Urinary bladder (tissue), 4 donors: ENCODE results near the gene STOX2. TPM values are rescaled to one million over a fixed set of nuclear protein-coding genes. Genes with fewer than 3 reads are reported as not detected.

Source experiments
- DNase-seq: peaks from one replicate; pipeline ENCODE4 v3.0.0-alpha.2; 2015; ENCODE audit errors: extremely low spot score
- H3K27ac ChIP-seq: one replicate; pipeline ENCODE4 v1.5.1; 2013; ENCODE audit warnings: low read depth, mild to moderate bottlenecking, moderate library complexity
- H3K36me3 ChIP-seq: one replicate; pipeline ENCODE4 v1.6.1; 2013; ENCODE audit warnings: mild to moderate bottlenecking, moderate library complexity; ENCODE audit not compliant: insufficient read depth
- H3K4me1 ChIP-seq: one replicate; pipeline ENCODE4 v1.6.1; 2013; ENCODE audit warnings: mild to moderate bottlenecking, moderate library complexity; ENCODE audit not compliant: insufficient read depth
- H3K4me3 ChIP-seq: one replicate; pipeline ENCODE4 v1.5.1; 2013; ENCODE audit warnings: low read depth, low read length
- WGBS: extraction: QIAGEN DNeasy Blood & Tissue Kit; methylation state at CpG from one replicate; pipeline ENCODE4 v1.1.7; 2013; 5-methylcytosine and 5-hydroxymethylcytosine counted together
- polyA plus RNA-seq: library from polyadenylated mRNA; stranded (reverse); fragments of 200-250 nt; gene quantifications from one replicate; pipeline ENCODE4 v1.2.3, GENCODE V29; 2013
- total RNA-seq: library from RNA; depleted of rRNA; stranded (reverse); fragments of >200 nt; gene quantifications from one replicate; pipeline ENCODE4 v1.2.3, GENCODE V29; 2014
- donor health status: healthy with polysubstance abuse.
- donor health status: healthy.

The STOX2 gene
- total and polyA plus RNA-seq, 2 donors = 4.0 to 35.7 TPM

DNA sequence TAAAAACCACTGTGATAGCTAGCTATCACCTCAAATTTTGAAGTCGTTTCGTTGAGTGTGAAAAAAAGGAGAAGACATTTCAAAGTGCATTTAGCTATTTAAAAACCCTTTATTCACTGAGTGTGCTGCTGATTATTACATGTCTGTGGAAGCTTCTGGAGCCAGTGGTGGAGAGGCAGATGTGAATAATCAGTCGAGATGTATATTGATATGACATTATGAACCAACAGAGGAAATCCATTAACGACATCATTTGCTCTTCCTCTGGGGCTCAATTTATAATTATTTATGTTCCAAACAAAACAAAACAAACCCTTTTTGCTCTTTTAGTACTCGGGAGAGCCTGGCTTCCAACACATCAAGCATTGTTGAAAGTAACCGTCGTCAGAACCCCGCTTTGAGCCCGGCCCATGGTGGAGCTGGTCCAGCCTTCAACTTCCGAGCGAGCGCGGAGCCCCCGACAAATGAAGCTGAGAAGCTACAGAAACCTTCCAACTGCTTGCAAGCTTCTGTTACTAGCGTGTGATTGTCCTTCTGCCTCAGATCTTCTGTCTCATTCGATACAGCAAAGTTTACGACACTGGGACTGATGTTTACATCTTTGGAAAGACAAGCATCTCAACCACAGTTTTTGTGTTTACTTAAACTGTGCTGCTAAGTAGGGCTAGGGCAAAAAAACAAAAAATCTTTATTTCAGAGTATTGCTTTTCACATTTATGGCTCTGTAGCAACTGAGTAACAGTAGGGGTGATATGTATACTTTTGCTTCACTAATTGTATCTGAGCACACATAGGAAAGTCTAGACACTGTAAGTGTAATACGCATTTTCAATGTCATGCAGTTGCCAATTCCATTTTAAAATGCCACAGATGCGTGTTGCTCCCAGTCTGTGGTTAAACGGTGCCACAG lies 111.9 kb downstream of the STOX2 start:
- Histone ChIP-seq H3K36me3 (no peaks in the 10 kb centered on the region), H3K27ac (peak overlapping the region; percentile 29), H3K4me1 (peaks cover 1% of the 10 kb centered on the region), H3K4me3 (no peak overlapping the region)
- DNase-seq = peak; percentile 72
- WGBS = 37% methylated on average over 20 of the region's 20 CpGs

DNA sequence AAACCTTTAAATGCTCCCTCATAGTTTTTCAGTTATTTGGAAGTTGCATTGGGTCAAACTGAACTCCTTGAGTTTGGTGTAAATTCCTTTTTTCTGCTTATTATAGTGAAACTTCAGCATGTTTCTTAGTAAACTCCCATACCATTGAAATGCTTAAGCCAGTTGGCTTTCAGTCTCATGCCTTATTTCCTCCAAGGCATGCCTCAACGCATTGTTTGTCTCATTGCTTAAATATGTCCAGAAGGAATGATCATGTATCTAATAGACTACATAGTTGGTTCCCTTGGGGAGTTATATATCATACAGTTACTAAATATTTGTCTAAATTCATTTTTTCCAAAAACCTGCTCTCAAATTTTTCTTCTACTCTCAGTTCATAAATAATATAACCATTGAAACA lies 114.0 kb downstream of the STOX2 start:
- no peak overlapping the region for H3K27ac ChIP-seq
- peaks cover 1% of the 10 kb centered on the region for H3K4me1 ChIP-seq
- 56% methylated on average over 1 of the region's 1 CpG for WGBS
- H3K4me3 ChIP-seq = no peak overlapping the region
- no peaks in the 10 kb centered on the region for H3K36me3 ChIP-seq
- no peak for DNase-seq

DNA sequence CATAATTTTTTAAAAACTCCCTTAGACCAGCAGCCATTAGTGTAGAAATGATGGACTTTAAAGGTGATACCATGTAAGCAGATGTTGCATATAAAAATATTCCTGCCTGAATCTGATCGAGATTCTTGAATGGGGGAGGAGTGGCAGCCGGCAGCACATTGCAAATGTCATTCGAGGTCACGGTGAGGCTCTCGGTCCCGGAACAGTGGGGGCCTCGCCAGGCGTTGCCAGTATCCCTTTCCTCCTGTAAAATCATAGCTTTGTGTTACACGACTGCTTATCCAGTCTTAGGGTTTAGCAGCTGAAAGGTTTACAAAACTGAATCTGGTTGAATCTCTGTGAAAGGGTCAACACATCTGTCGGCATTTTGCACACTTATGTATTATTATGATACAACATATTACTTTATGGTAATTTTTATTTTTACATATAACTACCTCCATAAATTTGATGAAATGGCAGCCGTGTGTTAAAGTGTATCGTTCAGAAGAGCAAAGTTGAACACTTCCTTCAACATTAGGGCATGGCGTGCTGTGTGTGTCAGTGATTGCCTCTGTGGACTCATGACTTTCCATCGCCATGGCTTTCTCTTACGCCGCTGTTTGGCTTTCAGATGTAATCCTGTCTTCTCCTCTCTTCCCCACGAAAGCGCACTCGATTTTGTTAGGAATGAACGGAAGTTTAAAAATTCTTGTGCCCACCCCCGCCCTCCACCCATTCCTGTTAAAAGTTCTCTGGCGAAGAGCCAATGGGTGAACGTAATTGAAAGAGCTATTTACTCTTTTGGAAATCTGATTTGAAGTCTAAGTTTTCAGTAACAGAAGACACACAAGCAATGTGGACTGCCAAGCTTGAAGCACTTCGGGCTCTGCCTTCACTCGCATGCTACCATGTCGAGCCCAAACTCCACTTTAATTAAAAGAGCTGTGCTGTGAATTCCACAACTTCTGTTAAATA lies 114.8 kb downstream of the STOX2 start:
- DNase-seq = no peak
- WGBS = 63% methylated on average over 26 of the region's 26 CpGs

DNA sequence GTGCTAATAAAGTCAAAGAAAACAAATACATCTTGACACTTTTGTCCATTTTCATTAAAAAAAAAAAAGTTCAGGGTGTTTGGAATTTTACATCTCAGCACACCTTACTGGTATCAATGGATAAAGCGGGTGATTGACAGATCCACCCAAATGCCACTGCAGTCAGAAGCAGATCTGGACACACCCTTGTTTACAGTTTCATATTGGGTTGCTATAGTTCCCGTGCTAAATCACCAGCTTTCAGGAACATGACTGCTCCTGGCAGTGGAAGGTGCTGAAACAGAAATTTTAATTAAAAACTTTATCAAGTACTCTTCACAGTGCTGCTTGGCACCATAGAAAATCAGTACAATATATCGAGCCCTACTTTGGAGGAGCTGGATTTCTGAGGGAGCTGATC lies 116.3 kb downstream of the STOX2 start:
- Histone ChIP-seq H3K36me3 (no peaks in the 10 kb centered on the region), H3K4me3 (no peak overlapping the region), H3K4me1 (peaks cover 1% of the 10 kb centered on the region), H3K27ac (no peak overlapping the region)
- WGBS = 90% methylated on average over 3 of the region's 3 CpGs
- DNase-seq = no peak

More for the DNA sequence above, 114.8 kb downstream of the STOX2 start:
- Histone ChIP-seq H3K4me3 (no peak overlapping the region), H3K4me1 (peaks cover 1% of the 10 kb centered on the region), H3K27ac (no peak overlapping the region), H3K36me3 (no peaks in the 10 kb centered on the region)

DNA sequence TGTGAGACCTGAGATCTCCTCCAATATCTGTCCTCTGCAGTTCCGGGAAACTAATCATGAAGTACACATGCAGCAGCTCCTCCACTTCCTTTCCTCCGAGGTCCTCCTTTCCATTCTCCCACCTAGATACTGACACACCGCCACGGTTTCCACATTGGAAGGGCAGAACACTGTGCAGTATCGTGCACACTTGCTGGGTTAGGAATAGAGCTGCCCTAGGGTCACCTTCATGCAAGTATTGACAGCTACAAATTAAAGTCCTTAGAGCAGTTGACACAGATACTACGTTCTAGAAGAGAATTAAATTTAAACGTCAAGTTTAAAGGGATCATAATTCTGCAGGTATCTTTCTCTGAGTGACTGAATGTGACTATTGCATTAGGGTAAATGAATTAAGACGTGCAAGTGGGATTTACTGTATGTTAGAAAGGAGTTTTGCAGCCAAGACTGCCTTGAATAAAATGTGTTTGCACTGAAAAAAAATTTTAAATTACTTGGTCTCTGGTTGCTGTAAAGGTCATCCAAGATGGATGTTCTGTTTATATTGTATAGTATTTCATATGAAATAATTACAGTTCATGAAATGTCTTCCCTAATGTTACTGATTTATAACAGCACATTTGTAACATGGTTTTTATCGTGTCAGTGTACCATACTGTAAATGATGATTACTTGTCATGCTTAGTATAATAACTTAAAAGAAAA lies 117.7 kb downstream of the STOX2 start:
- Histone ChIP-seq H3K4me1 (peaks cover 1% of the 10 kb centered on the region), H3K36me3 (no peaks in the 10 kb centered on the region), H3K27ac (no peak overlapping the region), H3K4me3 (no peak overlapping the region)
- WGBS = 84% methylated on average over 9 of the region's 9 CpGs
- no peak for DNase-seq

DNA sequence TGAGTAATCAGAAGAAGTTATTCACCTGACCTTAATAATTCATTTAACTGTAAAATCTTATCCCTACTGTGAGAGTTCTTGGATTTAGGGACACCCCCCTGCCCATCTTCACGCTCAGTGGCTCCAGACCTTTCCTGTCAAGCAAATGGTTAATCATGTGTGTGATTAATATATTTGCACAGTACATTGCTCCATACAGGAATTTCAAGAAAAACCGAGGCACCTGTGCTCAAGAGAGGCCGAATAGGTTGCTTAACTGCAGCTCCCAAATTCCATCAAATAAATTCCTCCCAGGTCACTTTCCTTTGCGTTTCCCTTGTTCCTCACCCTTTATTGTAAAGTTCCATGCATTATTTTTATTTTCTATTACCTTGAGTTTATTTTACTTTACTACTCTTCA lies 119.5 kb downstream of the STOX2 start:
- peaks cover under 1% of the 10 kb centered on the region for H3K4me1 ChIP-seq
- no peaks in the 10 kb centered on the region for H3K36me3 ChIP-seq
- no peak overlapping the region for H3K27ac ChIP-seq
- no peak for DNase-seq
- 90% methylated on average over 4 of the region's 4 CpGs for WGBS
- no peak overlapping the region for H3K4me3 ChIP-seq

DNA sequence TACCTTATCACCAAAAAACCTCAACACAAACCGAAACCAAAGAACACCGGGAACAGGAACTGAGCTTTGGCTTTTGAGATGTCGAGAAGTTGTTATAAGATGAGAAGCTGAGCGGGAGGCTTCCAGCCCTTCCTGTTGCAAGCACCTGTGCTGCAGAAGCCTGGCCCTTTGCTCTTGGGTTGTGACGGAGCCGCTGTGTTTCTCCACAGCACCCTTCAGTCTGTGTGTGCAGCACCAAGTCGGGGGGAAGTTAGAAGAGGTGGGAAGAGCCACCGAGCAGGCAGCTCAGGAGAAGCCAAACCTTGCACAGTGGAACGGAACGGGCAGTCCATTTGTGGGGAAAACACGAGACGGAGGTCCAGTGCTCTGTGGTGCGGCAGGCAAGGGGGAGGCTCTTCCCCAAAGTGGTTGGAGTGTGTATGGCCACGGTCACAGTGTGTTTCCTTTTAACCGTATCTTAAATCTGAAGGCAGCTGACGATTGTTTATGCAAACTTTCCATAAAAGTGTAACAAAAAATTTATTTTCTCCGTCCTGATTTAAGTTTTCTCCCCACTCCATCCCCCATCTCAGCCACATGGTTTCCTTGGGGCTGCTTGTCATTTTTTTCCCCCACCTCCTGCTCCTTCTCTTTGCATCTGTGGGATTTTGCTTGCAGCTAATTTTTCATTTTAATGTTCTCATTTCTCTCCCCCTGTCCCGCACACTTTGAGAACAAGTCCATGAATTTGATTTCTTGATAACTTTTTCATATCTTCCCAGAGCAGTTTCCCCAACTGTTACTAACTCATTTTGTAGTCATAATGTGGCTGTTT lies 123.7 kb downstream of the STOX2 start:
- no peak for DNase-seq
- Histone ChIP-seq H3K36me3 (no peaks in the 10 kb centered on the region), H3K27ac (no peak overlapping the region), H3K4me3 (peak overlapping the region; percentile 9), H3K4me1 (no peaks in the 10 kb centered on the region)
- 18% methylated on average over 18 of the region's 18 CpGs for WGBS

DNA sequence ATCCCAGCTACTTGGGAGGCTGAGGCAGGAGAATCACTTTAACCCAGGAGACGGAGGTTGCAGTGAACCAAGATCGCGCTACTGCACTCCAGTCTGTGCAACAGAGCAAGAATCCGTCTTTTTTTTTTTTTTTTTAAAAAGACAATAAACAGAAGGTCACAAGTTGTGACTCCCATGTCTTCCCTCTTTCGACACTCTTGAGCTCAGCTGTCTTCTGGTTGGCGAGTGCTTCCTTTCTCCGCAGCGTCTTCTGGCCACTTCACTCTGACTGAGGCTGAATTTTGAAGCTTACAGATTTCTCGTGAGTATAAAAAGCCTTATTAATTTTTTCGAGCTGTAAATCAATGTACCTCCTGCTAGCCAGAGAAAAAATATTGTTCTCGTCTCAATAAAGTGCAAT lies 124.9 kb downstream of the STOX2 start:
- H3K4me1 ChIP-seq = no peaks in the 10 kb centered on the region
- no peak overlapping the region for H3K4me3 ChIP-seq
- H3K36me3 ChIP-seq = no peaks in the 10 kb centered on the region
- DNase-seq = no peak
- no peak overlapping the region for H3K27ac ChIP-seq
- WGBS = 86% methylated on average over 11 of the region's 11 CpGs

DNA sequence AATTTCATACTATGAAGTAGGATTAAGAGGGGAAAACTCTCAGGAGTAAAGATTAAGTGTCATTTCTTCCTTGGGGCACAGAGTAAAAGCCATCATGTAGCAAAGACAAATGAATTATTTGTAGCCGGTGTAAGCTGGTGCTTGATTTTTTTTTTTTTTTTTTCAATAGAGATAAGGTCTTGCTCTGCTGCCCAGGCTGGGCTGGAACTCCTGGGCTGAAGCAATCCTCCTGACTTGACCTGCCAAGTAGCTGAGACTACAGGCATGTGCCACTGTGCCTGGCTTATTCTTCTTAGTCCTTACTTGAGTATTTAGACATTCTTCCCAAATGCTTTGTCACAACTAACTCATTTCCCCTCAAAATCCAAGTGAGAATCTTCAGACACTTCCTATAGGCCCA lies 125.7 kb downstream of the STOX2 start:
- no peaks in the 10 kb centered on the region for H3K36me3 ChIP-seq
- H3K27ac ChIP-seq = no peak overlapping the region
- DNase-seq = no peak
- H3K4me1 ChIP-seq = no peaks in the 10 kb centered on the region
- no peak overlapping the region for H3K4me3 ChIP-seq
- WGBS = 87% methylated on average over 1 of the region's 1 CpG

DNA sequence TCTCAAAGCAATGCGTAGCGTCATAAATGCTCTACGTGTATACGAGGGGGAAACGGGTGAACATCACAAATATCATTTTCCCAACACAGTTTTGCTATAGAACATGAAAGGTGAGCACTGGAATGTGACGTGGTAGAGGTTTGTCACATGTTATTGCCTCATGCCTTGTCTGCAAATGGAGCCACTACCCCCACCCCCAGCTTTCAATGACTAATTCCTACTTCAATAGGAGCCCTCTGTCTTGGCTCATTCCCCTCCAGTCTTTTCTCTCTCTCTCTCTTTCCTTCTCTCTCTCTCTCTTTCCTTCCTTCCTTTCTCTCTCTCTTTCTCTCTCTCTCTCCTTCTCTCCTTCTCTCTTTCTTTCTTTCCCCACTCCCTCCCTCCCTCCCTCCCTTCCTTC lies 127.0 kb downstream of the STOX2 start:
- no peaks in the 10 kb centered on the region for H3K4me1 ChIP-seq
- DNase-seq = no peak
- H3K4me3 ChIP-seq = no peak overlapping the region
- WGBS = 96% methylated on average over 6 of the region's 6 CpGs
- H3K36me3 ChIP-seq = no peaks in the 10 kb centered on the region
- H3K27ac ChIP-seq = no peak overlapping the region

DNA sequence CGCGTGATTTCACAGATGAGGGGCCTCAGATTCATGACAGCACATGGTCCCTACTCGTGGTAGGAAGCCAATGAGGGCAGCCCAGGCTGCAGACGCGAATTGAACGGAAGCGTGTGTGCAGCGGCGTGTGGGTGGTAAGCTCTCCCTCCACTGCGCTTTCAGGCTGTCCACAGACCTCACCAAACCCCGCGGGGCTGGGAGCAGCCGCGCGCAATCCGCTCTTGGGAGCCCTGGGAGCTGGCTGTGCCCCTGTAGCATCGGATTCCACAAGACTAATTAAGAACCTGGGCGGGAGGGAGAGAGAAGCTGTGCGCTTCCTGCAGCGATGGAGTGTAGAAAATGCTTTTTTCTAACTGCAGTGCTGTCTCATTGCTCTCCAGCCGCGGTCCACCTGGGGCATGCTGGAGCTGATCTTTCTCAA lies 134.9 kb downstream of the STOX2 start:
- Histone ChIP-seq H3K36me3 (no peaks in the 10 kb centered on the region), H3K4me3 (peak overlapping the region; percentile 17), H3K4me1 (no peaks in the 10 kb centered on the region), H3K27ac (no peak overlapping the region)
- no peak for DNase-seq
- WGBS = 26% methylated on average over 22 of the region's 22 CpGs

DNA sequence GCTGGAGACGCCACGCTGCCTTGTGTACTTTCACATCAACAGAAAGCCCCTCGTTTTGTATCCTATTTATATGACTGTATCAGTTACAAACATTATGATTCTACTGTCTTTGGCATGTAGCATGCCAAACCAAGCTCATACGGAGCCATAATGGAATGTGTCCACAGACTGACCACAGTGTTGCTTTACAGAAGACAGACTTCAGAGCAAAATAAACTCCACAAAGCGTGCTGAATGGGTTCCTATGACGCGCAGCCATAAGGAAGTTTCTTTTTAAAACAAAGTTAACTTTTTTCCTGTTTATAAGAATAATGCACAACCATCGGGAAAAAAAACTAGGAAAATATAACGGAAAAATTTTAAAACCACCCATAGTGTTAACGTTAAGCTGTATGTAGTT lies 136.0 kb downstream of the STOX2 start:
- Histone ChIP-seq H3K4me3 (no peak overlapping the region), H3K36me3 (no peaks in the 10 kb centered on the region), H3K27ac (no peak overlapping the region), H3K4me1 (no peaks in the 10 kb centered on the region)
- WGBS = 79% methylated on average over 10 of the region's 10 CpGs
- no peak for DNase-seq

DNA sequence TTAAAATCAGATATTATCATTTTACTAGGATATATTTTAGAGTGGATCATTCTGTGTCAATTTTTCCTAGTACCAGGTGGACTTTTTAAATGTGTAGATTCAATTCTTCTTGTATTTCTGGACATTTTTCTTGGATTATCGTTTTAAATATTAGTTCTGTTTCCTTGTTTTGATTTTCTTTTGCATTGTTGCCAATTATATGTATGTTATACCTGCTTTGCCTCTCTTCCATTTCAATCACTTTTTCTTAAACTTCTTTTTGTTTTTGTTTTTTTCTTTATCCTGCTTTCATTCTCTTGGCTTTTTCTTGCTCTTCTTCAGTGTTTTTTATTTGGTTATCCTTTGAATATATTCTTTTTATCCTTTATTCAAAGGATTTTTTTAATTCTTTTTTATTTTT lies 141.0 kb downstream of the STOX2 start:
- Histone ChIP-seq H3K4me3 (no peak overlapping the region), H3K27ac (no peak overlapping the region), H3K36me3 (no peaks in the 10 kb centered on the region), H3K4me1 (no peaks in the 10 kb centered on the region)
- no peak for DNase-seq
- WGBS = 87% methylated on average over 1 of the region's 1 CpG
